Kidney (tissue), 14 donors: ENCODE data around the gene ZFR2. TPM values are rescaled to one million over a fixed set of nuclear protein-coding genes. Genes with fewer than 3 reads are reported as not detected.

ENCODE experiments used
- DNase-seq, 5 donors: peaks; one replicate each; pipeline ENCODE4 v3.0.0-alpha.2; 2013 to 2020
- FAIRE-seq: peaks from 2 replicates; lab custom pipeline; 2012; peaks lifted over from hg19 to GRCh38; lab: Jason Lieb, UNC
- H3K27ac ChIP-seq, 2 donors: one replicate each; pipeline ENCODE4 v1.7.0; 2013; ENCODE audit warnings: low read depth in 2 of 2, low read length in 2 of 2, inconsistent platforms in 1 of 2
- H3K27me3 ChIP-seq: one replicate; pipeline ENCODE4 v1.7.1; 2013; ENCODE audit warnings: low read length, inconsistent platforms; ENCODE audit not compliant: control insufficient read depth, insufficient read depth
- H3K36me3 ChIP-seq, 3 donors: one replicate each; pipeline versions ENCODE4 v1.7.0 to v1.7.1; 2013; ENCODE audit warnings: low read length in 3 of 3, control low read depth in 1 of 3, inconsistent platforms in 1 of 3; ENCODE audit not compliant: insufficient read depth in 3 of 3, control insufficient read depth in 2 of 3
- H3K4me1 ChIP-seq, 3 donors: one replicate each; pipeline versions ENCODE4 v1.7.0 to v1.7.1; 2013; ENCODE audit warnings: low read length in 3 of 3, inconsistent platforms in 1 of 3, low read depth in 1 of 3; ENCODE audit not compliant: control insufficient read depth in 2 of 3, insufficient read depth in 2 of 3
- H3K4me3 ChIP-seq, 3 donors: one replicate each; pipeline versions ENCODE4 v1.7.0 to v1.8.1; 2013; ENCODE audit warnings: low read length in 3 of 3, control low read depth in 1 of 3, inconsistent platforms in 1 of 3
- H3K9ac ChIP-seq, 3 donors: one replicate each; pipeline versions ENCODE4 v1.7.0 to v1.7.1; 2013; ENCODE audit warnings: low read length in 3 of 3, control low read depth in 1 of 3, inconsistent platforms in 1 of 3
- H3K9me3 ChIP-seq, 3 donors: one replicate each; pipeline versions ENCODE4 v1.7.0 to v1.7.1; 2013; ENCODE audit warnings: low read length in 3 of 3, control low read depth in 1 of 3, inconsistent platforms in 1 of 3; ENCODE audit not compliant: control insufficient read depth in 2 of 3, insufficient read depth in 1 of 3
- intact Hi-C: fragments of 100-400 bp; cut with DNase I; formaldehyde crosslinking; loops from one replicate; pipeline ENCODE4 v1.11.1; 2022
- polyA plus RNA-seq: library from polyadenylated mRNA; stranded (reverse); fragments of 350-450 nt; fragmentation: Illumina TruSeq; extraction: RNeasy Lipid Tissue Mini Kit (QIAGEN cat#74804); gene quantifications from one replicate; pipeline ENCODE4 v1.2.3, GENCODE V29; 2014; ENCODE audit warnings: low read depth, low replicate concordance; ENCODE audit not compliant: insufficient read depth
- total RNA-seq: library from RNA; stranded (reverse); fragmentation: NEBNext Ultra II Directional; extraction: Animal tissue kit (Norgen Biotek cat#: 25700); gene quantifications from one replicate; pipeline ENCODE4 v1.2.1, GENCODE V29; 2021
- TF ChIP-seq, protein P1 (sequence below): IDR thresholded peaks from 3 replicates; pipeline ENCODE4 v1.5.1; 2012; ENCODE audit warnings: mild to moderate bottlenecking, moderate library complexity, borderline replicate concordance; ENCODE audit not compliant: insufficient read depth; ENCODE audit errors: extremely low read depth
- donor health status: control.
- donor health status: control.
- donor health status: control.
- donor health status: control.
- donor health status: control.
- donor health status: DM: yes; HTN: yes; CAD: no.
- donor health status: Normal renal cell carcinoma (clear cell type).

Gene ZFR2
- total and polyA plus RNA-seq, 2 donors from 2014 or later = 0.22 TPM; not detected in 1

DNA sequence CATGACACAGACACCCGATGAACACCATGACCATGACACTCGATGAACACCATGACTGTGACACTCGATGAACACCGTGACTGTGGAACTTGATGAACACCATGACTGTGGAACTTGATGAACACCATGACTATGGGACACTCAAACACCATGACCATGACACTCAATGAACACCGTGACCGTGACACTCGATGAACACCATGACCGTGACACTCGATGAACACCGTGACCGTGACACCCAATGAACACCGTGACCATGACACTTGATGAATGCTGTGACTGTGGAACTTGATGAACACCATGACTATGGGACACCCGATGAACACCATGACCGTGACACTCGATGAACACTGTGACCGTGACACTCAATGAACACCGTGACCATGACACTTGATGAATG lies 31.5 kb downstream of the ZFR2 start:
- DNase-seq (no peak), FAIRE-seq (no peak)
- Histone ChIP-seq H3K36me3 (no peaks in the 10 kb centered on the region), H3K9me3 (peaks cover 0 to 4% (median 0%) of the 10 kb centered on the region in 3 donors), H3K4me1 (no peaks in the 10 kb centered on the region), H3K4me3 (no peak overlapping the region), H3K27ac (no peak overlapping the region), H3K9ac (no peak overlapping the region), H3K27me3 (no peaks in the 10 kb centered on the region)
- TF ChIP-seq, protein P1, sequence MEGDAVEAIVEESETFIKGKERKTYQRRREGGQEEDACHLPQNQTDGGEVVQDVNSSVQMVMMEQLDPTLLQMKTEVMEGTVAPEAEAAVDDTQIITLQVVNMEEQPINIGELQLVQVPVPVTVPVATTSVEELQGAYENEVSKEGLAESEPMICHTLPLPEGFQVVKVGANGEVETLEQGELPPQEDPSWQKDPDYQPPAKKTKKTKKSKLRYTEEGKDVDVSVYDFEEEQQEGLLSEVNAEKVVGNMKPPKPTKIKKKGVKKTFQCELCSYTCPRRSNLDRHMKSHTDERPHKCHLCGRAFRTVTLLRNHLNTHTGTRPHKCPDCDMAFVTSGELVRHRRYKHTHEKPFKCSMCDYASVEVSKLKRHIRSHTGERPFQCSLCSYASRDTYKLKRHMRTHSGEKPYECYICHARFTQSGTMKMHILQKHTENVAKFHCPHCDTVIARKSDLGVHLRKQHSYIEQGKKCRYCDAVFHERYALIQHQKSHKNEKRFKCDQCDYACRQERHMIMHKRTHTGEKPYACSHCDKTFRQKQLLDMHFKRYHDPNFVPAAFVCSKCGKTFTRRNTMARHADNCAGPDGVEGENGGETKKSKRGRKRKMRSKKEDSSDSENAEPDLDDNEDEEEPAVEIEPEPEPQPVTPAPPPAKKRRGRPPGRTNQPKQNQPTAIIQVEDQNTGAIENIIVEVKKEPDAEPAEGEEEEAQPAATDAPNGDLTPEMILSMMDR = no peak
- intact Hi-C loops = no loop called here

DNA sequence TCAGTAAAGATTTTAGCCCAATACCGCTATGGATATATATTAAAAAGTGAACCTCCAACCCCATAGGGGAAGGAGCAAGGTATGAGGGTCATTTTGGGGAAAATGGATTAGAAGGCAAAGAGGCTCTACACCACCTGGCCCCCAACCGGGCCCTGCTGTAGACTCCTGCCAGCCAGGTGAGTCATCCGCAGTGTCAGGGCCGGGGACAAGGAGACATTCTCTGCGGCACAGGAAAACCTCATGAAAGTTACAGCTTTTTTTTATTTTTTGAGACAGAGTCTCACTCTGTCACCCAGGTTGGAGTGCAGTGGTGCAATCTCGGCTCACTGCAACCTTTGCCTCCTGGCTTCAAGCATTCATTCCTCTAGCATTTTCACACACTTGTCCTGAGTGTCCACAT lies 32.0 kb downstream of the ZFR2 start:
- peaks cover 0 to 4% (median 0%) of the 10 kb centered on the region in 3 donors for H3K9me3 ChIP-seq
- no peak for FAIRE-seq
- H3K4me3 ChIP-seq = no peak overlapping the region
- no peaks in the 10 kb centered on the region for H3K27me3 ChIP-seq
- intact Hi-C loops = no loop called here
- no peak overlapping the region for H3K27ac ChIP-seq
- TF ChIP-seq, protein P1 = no peak
- no peaks in the 10 kb centered on the region for H3K36me3 ChIP-seq
- no peak overlapping the region for H3K9ac ChIP-seq
- H3K4me1 ChIP-seq = no peaks in the 10 kb centered on the region
- DNase-seq = no peak

DNA sequence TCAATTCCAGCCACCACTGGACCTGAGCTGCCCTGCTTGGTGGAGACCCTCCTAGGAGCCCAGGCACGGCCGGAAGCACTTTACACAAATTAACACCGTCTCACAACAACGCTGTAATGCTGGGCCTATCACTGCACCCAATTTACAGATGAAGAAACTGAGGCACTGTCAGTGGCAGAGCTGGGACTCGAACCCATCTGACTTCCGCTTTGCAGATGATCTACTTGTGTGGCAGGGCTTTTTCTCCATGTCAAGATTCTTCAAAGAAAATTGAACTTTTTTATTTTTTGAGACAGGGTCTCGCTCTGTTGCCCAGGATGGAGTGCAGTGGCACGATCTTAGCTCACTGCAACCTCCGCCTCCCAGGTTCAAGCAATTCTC lies 33.8 kb downstream of the ZFR2 start:
- FAIRE-seq = no peak
- H3K4me1 ChIP-seq = no peaks in the 10 kb centered on the region
- H3K36me3 ChIP-seq = no peaks in the 10 kb centered on the region
- DNase-seq = no peak
- no peaks in the 10 kb centered on the region for H3K27me3 ChIP-seq
- H3K9me3 ChIP-seq = peaks cover 0 to 4% (median 0%) of the 10 kb centered on the region in 3 donors
- H3K27ac ChIP-seq = no peak overlapping the region
- TF ChIP-seq, protein P1 = no peak
- H3K4me3 ChIP-seq = no peak overlapping the region
- no peak overlapping the region for H3K9ac ChIP-seq
- intact Hi-C loops = no loop called here
